GM19043 (cell line): ENCODE data around the gene SMYD3.

ENCODE experiments used
- ATAC-seq: cut with Tn5 transposase; IDR thresholded peaks from one replicate; pipeline ENCODE4 v1.9.1; 2021; ENCODE audit warnings: low read depth; ENCODE audit not compliant: unreplicated experiment

Gene SMYD3

GRCh38 chr1:246221485-246222255 lies 285.4 kb downstream of the SMYD3 start:
- no peak for ATAC-seq

DNA sequence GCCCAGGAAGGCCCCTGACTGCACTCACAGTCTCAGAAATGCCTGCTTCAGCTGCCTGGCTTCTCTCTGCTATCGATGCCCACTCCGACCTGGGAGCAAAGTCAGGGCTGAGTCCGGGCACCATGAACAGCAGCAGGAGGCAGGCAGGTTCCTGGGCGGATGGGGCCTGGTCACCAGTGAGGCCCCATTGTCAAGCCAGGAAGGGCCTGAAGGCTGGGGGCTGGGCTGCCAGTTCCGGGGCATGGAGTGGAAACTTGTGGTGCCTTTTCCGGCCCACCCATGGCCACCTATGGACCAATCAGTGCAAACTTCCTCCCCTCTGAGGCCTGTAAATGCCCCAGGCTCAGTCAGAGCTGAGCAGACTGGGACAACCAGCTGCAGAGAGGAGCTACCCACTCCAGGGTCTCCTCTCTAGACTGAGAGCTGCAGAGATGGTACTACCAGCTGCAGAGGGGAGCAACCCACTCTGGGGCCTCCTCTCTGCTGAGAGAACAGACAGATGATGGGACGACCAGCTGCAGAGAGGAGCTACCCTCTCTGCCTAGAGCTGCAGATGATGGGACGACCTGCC lies 286.5 kb downstream of the SMYD3 start:
- no peak for ATAC-seq

GRCh38 chr1:246219508-246220030 lies 287.5 kb downstream of the SMYD3 start:
- ATAC-seq: no peak

GRCh38 chr1:246218686-246219085 lies 288.4 kb downstream of the SMYD3 start:
- no peak for ATAC-seq

DNA sequence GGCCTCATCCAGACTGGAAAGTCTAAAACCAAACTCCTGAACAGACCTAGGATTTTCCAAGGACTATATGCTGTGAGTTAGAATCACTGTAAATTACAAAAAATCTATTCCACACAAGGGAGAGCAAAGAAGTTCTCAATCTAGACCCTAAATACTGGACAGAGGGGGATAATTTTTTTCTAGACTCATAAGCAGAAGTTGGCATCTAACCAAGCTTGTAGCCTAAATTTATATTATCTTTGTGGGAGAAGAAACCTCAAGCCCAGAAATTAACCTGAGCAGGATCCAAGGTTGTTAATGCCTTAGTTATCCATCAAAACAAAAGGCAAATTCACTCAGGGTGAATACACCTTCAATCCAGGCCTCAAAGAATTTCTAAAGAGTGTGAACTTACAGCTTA lies 290.2 kb downstream of the SMYD3 start:
- ATAC-seq: no peak

- no peak for ATAC-seq
These were observed 291.6 kb downstream of the SMYD3 start for GRCh38 chr1:246215510-246215903.

GRCh38 chr1:246214708-246215509 lies 292.2 kb downstream of the SMYD3 start:
- ATAC-seq: peak; percentile 96

GRCh38 chr1:246213947-246214346 lies 293.1 kb downstream of the SMYD3 start:
- no peak for ATAC-seq

DNA sequence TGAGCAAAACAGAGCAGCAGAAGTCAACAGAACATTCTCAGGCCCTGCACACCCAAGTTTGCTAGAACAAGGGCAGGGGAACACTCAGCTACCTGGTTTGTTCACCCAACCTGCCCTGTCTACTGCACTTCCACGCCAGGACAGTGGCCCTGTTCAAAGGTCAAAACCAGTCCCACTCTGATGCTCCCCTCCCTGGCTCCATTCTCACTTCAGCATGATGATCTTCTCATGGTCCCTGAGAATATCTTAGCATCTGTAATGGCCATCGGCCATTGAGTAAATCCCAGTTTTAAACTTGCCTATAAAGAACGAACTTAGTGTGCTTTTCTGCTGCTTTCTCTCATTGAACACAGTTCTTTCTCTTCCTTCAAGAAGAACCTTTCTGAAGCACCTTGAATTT lies 293.6 kb downstream of the SMYD3 start:
- no peak for ATAC-seq

- ATAC-seq: no peak
These were observed 294.0 kb downstream of the SMYD3 start for GRCh38 chr1:246213036-246213435.

DNA sequence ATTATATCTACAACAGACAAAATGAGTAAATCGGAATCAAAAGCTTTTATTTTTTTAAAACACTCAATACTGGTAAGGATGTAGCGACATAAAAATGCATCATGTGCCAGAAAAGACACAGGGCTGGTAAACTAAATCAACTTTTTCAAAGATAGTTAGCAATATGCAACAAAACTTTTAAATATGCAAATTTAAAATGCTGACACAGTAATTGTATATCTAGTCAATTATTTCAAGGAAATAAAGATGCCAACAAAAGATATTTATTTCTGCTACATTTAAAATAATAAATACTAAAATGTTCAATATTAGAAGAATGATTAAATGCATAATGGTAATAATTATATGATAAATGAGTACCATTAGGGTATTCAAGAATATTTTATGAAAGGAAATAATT lies 295.1 kb downstream of the SMYD3 start:
- ATAC-seq: no peak

DNA sequence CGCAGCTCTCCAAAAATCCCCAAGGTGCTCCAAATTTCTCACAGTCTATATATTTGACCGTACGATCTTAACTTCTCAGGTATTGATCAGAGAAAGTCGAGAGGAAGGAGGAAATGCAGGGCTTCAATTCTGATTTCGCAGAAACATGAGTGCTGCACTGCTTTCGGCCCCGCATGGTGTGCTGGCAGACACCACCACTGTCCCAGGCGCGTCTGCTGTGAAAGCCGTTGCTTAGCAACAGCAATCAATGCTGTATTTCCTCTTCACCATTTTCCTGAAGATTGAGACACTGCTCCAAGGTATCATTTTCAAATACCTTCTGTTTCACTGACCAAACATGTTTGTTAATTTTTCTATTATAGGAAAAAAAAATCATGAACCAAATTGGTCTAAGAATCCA lies 296.3 kb downstream of the SMYD3 start:
- no peak for ATAC-seq

GRCh38 chr1:246208105-246208504 lies 299.0 kb downstream of the SMYD3 start:
- no peak for ATAC-seq

DNA sequence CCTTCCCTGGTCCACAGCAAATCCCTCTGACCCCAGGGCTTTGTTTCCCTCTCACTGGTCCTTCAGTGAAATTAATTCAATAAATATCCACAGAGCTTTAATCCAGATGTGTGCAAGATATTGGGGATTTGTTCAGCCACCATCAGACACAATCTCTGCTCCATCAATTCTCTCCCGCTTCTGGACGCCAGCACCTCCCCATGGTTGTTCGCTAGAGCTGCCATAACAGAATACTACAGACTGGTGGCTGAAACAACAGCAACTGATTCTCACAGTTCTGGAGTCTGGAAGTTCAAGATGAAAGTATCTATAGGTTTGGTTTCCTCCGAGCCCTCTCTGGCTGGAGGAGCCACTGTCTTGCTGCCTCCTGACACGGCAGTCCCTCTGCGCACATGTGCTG lies 303.9 kb downstream of the SMYD3 start:
- ATAC-seq: no peak

DNA sequence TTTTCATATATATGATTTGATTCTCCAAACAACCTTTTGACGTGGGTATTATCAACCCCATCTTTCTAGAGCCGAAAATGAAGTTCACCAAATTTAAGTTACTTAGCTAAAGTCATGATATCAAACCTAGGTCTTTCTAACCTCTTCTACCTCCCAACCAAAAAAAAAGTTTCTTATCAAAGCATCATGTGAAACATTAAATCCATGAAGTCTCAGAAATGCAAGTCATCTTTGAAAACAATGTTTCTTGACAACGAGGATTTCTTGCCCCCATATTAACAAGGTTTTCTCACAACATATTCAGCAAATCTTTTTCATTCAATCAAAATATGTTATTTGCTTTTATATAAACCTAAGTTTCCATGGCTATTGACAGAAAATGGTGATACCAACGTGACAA lies 306.3 kb downstream of the SMYD3 start:
- no peak for ATAC-seq

GRCh38 chr1:246200225-246200624 lies 306.9 kb downstream of the SMYD3 start:
- no peak for ATAC-seq

DNA sequence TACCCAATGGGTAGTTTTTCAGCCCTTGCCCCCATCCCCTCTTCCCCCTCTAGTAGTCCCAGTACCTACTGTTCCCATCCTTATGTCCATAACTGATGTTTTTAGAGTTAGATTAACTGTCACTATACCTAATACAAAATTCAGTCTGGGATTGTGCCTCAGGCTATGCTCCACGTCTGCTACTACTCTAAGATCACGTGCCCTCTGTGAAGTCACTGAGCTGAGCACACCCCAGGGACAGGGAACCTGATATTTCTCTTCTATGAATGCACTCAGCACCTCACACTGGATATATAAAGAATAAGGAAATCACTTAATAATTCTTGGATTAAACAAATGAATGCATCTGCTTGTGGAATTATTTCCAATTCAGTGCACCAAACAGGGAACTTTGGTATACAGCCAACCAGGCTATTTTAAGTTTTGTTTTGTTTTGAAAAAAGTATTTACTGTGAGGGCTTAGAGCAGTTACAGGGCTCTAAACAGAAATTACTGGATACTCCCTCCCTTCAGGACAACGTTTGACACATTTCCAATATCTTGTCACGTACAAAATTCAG lies 307.9 kb downstream of the SMYD3 start:
- no peak for ATAC-seq

DNA sequence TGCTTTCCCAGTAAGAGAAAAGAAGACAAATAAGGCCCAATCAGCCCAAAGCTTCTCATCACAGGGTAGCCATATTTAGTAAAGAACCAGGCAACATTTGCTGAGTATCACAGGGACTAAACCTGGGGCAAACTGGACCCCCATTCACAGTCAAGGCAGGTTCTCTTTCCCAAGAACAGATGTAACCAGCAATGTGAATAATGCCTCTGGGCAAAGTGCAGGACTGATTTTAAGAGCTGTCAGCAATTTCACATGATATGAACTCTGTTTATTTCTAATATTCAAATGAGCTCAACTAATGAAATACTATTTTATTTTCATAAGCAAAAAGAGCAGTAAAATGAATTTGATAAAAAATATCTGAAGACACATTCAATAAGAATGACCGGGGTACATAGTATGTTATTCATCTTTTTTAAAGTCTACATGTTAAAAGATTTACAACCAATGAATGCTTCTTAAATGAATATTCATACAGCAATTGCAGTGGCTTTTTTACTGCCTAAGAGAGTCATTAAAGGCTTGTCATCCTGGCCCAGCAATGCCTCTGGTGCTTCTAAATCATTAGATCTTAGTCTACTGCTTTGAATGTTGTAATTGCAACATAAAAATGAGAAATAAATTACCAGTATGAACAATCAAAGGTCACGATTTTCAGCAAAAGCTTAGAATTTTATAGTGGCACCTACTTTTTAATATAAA lies 308.8 kb downstream of the SMYD3 start:
- no peak for ATAC-seq

- no peak for ATAC-seq
These were observed 310.0 kb downstream of the SMYD3 start for GRCh38 chr1:246197076-246197475.

DNA sequence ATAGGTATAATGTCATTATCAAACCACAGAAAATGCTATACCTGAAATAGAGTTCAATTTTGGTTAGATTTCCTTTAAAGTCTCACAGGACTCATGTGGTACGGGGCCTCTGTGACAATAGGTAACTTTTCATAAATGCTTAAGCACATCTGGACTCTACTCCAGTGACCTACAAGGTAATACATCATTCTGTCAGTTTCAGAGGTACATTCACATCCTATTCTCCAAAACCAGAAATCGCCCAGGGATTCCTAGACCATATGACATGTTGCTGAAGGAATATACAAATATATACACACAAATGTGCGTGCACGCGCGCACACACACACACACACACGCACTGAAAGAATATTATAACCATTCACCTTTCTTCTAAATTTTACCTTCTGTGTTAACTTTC lies 311.8 kb downstream of the SMYD3 start:
- no peak for ATAC-seq

DNA sequence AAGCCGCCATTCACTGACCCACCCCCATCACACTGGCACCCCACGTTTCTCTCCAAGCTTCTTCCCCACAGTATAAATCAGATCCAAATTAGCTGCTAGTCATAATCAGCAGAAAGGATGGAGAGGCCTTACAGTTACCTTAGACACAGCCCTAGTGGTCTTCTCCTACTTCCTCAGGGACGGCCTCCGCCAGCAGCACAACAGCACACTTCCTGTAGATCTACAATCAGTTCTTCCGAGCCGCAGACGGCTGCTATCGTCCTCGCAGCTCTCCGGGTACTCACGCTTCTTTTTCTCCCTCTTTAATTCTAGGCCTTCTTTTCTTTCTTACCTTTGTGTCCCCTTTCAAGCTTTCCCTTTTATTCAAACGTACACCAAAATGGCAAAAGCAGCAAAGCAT lies 313.5 kb downstream of the SMYD3 start:
- ATAC-seq: no peak
